HG03097 (cell line): ENCODE data around the gene SYP.

Experiments used
- ATAC-seq: cut with Tn5 transposase; IDR thresholded peaks from one replicate; pipeline ENCODE4 v1.9.1; 2021; ENCODE audit not compliant: unreplicated experiment, low FRiP score

Gene SYP

GRCh38 chrX:49199906-49200771 lies at the start of gene SYP:
SYP (minus strand) TSS chrX:49200193; CDS start chrX:49200186, 7 bp downstream.
- ATAC-seq, result peak; percentile 88

- no peak for ATAC-seq
Measured at GRCh38 chrX:49249616-49250015, 49.6 kb upstream of the SYP start.

- ATAC-seq, result no peak
Measured at GRCh38 chrX:49249071-49249470, 49.1 kb upstream of the SYP start.

GRCh38 chrX:49247916-49248811 lies 48.2 kb upstream of the SYP start:
- no peak for ATAC-seq

GRCh38 chrX:49247346-49247745 lies 47.4 kb upstream of the SYP start:
- ATAC-seq, result no peak

- no peak for ATAC-seq
Measured at GRCh38 chrX:49246541-49246940, 46.5 kb upstream of the SYP start.

GRCh38 chrX:49244207-49244606 lies 44.2 kb upstream of the SYP start:
- ATAC-seq, result no peak

- ATAC-seq, result no peak
Measured at GRCh38 chrX:49243166-49243565, 43.2 kb upstream of the SYP start.

- no peak for ATAC-seq
Measured at GRCh38 chrX:49242545-49243066, 42.6 kb upstream of the SYP start.

GRCh38 chrX:49238735-49239134 lies 38.7 kb upstream of the SYP start:
- ATAC-seq, result no peak

GRCh38 chrX:49237060-49237459 lies 37.1 kb upstream of the SYP start:
- ATAC-seq, result no peak

- no peak for ATAC-seq
Measured at GRCh38 chrX:49233887-49234555, 34.0 kb upstream of the SYP start.

GRCh38 chrX:49233176-49233575 lies 33.2 kb upstream of the SYP start, which contains the start of gene CACNA1F:
CACNA1F (minus strand) TSS chrX:49233340; CDS start chrX:49233309, 31 bp downstream.
- no peak for ATAC-seq

GRCh38 chrX:49232525-49232924 lies 32.5 kb upstream of the SYP start:
- no peak for ATAC-seq

- ATAC-seq, result no peak
Measured at GRCh38 chrX:49231333-49232000, 31.5 kb upstream of the SYP start.

GRCh38 chrX:49230500-49231232 lies 30.7 kb upstream of the SYP start:
- ATAC-seq, result peak; percentile 44

GRCh38 chrX:49228185-49228584 lies 28.2 kb upstream of the SYP start:
- no peak for ATAC-seq

- ATAC-seq, result no peak
Measured at GRCh38 chrX:49227726-49228125, 27.7 kb upstream of the SYP start.

- no peak for ATAC-seq
Measured at GRCh38 chrX:49226946-49227345, 27.0 kb upstream of the SYP start.
